CD4-positive, alpha-beta T cell treated with Interferon gamma for 1 hour (primary cell): ENCODE data around the gene PODNL1.
A peak's percentile ranks its signal among the peaks of the same experiment; 100 is the strongest.

Source experiments
- DNase-seq: peaks from one replicate; pipeline ENCODE4 v3.0.0-alpha.2; 2020

Gene PODNL1, protein sequence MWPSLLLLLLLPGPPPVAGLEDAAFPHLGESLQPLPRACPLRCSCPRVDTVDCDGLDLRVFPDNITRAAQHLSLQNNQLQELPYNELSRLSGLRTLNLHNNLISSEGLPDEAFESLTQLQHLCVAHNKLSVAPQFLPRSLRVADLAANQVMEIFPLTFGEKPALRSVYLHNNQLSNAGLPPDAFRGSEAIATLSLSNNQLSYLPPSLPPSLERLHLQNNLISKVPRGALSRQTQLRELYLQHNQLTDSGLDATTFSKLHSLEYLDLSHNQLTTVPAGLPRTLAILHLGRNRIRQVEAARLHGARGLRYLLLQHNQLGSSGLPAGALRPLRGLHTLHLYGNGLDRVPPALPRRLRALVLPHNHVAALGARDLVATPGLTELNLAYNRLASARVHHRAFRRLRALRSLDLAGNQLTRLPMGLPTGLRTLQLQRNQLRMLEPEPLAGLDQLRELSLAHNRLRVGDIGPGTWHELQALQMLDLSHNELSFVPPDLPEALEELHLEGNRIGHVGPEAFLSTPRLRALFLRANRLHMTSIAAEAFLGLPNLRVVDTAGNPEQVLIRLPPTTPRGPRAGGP

GRCh38 chr19:13938301-13939064 lies at the start of gene PODNL1:
Gene PODNL1, minus strand, starts transcription at chr19:13938417. Its CDS starts 236 bp downstream, at chr19:13938181.
- no peak for DNase-seq

GRCh38 chr19:13987101-13987890 lies 49.1 kb upstream of the PODNL1 start:
- DNase-seq: no peak

DNA sequence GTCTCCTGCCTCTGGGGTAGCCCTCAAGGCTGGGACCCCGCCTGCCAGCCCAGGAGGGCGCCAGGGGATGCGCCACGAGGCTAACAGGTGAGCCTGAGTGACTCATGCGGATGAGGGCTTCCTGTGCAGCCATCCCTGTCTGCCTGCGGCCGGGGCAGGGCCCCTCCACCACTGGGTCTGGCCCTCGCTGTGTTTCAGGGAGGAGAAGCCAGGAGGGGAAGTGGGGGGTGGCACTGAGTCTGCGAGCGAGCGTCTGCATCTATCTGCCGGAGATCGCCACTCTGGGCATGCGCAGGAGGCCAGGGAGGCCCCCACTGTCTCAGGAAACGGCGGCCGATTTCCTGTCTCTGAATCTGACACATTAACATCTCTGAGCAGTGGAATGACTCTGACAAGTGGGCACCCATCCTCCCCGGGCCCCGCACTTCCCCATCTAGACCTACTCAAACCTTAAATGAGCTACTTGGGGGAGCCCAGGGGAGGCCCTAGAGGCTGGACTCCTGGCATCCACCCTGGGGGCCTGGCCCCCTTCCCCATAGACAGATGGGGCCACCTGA lies 48.2 kb upstream of the PODNL1 start:
- peak; percentile 98 for DNase-seq

DNA sequence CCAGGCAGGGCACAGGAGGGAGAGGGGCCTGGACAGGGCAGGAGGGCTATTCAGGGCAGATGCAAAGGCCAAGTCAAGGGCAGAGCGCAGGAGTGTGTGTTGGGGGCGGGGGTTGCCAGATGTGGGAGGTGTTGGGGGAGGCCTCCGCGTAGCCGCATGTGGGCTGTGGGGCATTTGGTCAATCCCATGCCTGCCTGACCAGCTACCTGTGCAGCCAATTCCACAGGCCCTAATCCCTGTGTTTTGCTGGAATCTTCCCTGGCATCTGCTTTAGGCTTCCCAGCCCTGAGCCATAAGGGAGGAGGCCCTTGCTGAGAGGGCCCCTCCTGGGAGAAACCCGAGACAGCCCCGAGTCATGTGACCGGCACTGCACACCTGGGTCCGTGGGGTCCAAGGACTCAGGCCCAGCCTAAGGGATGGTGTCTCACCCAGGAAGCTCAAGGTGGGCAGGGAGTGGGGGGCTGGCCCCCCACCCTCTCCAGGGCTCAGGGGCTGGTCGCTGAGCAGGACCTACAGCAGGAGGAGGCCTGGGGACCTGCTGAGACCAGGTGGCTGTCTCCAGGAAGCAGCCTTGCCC lies 47.6 kb upstream of the PODNL1 start:
- no peak for DNase-seq

- peak; percentile 57 for DNase-seq
Measured at GRCh38 chr19:13984875-13985741, 46.9 kb upstream of the PODNL1 start.

DNA sequence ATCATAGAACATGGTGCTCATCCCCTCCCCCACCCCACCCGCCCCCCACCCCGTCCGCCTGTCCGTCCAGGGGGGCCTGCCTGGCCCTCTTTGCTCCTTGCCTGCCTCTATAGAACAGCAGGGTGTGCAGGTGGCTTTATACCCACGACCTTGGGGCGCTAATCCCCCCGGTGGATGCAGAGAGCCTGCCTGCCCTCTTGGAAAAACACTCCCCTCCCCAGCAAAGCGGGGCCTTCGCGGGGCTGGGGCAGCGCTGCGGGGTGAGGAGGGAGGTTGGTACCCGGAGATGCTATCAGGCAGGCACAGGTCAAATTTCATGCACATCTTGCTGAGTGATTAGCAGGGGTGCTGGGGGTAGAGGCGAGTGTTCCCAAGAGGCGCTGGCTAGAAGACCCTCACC lies 46.0 kb upstream of the PODNL1 start:
- DNase-seq: no peak

- peak; percentile 35 for DNase-seq
Measured at GRCh38 chr19:13983213-13983889, 45.1 kb upstream of the PODNL1 start.

DNA sequence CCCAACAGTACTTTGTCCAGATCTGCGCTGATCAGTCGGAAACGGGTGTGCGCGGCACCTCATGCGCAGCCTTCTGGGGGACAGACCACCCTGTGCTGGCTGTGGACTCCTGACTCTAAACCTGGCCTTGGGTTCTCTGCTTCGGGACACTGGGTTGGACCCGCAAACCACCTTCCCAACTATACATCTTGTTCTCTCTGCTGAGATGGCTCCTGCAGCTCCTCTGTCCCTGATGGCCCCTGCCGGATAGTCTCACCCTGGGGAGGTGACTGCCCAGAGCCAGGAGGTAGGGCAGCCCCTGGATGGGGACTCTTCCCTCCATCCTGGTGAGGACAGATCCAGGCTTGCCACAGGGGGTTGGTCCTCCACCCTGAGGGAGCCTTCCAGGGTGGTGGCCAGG lies 44.6 kb upstream of the PODNL1 start:
- no peak for DNase-seq

GRCh38 chr19:13981988-13982501 lies 43.8 kb upstream of the PODNL1 start:
- no peak for DNase-seq

DNA sequence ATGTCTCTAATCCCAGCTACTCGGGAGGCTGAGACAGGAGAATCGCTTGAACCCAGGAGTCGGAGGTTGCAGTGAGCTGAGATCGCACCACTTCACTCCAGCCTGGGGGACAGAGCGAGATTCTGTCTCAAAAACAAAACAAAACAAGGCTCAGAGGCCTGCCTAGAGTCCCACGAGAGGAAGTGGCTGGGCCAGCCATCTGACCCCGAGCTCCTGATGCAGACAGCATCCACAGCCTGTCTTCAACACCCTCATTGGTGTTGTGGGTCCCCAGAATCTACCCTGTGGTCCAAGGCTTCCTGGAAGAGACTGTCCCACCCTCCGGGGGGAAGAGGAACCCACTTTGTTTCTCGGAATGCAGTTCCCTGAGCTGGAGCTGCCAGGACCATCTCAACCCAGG lies 43.2 kb upstream of the PODNL1 start:
- DNase-seq: no peak

DNA sequence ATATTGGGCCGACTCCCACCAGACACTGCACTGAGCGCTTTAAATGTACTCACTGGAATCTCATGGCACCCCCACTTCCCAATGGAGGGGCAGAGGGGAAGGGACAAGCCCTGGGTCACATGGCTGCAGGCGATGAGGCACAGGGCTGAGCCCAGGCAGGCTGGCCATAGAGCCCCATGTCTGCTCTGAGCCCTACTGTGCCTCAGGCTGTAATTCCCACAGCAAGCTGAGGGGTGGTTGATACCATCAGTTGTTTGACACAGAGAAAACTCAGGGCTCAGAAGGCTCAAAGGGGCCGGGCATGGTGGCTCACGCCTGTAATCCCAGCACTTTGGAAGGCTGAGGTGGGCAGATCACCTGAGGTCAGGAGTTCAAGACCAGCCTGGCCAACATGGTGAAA lies 42.8 kb upstream of the PODNL1 start:
- DNase-seq: no peak

GRCh38 chr19:13980340-13980739 lies 42.1 kb upstream of the PODNL1 start:
- no peak for DNase-seq

- DNase-seq: no peak
Measured at GRCh38 chr19:13979686-13980085, 41.5 kb upstream of the PODNL1 start.

DNA sequence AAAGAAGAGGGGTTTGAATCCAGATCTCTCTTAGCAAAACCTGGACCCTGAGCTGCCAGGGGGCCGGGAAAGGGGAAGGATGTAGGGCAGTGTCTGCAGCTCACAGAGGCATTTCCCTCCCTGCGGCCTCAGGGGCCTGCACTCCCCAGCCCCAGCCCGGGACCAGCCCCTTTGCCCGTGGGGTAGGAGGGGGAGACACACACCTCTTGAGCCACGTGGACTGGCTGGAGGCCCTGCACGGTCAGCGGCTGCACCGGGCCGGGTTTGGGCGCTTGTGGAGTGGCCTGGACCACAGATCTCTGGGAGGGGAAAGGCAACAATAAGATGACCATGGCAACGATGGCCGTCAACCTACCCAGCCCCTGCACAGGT lies 41.0 kb upstream of the PODNL1 start:
- no peak for DNase-seq

DNA sequence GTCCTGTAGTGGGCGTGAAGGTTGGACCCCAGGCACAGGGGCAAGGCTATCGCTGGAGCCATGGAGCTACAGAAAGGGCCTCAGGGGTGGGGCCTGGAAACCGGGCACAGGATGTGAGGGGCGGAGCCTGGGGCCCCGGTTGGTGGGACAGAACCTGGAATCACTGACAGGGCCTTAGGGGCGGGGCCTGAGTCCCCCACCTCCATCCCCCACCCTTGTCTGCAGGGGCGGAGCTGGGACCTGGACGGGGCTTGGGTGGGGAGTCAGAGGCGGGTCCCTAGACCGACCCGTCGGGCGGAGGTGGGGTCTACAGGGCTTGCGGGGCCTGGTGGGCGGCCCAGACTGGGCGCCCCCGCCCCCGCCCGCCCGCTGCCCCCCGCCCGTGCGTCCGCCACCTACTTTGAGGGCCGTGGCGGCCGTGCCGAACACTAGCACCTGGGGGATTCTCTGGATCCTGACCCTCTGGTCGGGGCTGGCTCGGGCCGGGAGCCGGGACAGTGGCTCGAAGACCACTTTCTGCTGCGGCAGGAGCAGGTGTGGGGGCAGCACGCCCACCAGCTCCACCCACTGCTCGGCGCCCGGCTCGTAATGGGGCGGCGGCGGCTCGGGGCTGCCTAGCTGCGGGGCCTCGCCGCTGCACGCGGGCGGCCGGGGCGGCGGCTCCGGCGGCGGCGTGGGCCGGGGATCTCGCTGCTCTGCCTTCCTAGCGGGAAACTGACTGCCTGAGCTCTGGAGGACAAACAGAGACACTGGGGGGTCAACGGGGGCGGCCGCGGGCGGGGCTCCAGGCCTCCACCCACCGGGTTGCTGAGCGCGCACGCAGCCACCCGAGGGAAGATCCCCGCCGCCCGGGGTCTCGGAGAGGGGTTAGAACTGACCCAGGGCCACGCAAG lies 40.4 kb upstream of the PODNL1 start:
- peak; percentile 50 for DNase-seq

DNA sequence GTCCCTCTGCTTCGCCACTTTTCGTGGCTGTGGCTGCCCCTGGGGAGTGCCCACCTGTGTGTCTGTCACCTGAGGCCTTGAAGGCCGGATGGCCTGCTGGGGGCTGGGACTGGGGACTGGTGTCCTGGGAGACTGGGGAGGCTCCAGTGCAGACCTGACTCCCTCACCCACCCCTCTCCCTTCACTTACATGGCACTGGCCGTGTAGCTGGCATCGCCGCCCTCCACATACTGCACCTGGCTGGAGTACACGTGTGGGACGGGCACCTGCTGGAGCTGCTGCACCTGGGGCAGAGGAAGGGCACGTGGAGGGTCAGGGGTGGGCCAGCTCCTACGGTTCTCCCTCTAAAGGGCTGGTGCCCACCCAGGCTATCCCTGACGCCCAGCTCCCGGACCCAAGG lies 39.6 kb upstream of the PODNL1 start:
- DNase-seq: no peak

GRCh38 chr19:13976446-13976845 lies 38.2 kb upstream of the PODNL1 start:
- DNase-seq: no peak

DNA sequence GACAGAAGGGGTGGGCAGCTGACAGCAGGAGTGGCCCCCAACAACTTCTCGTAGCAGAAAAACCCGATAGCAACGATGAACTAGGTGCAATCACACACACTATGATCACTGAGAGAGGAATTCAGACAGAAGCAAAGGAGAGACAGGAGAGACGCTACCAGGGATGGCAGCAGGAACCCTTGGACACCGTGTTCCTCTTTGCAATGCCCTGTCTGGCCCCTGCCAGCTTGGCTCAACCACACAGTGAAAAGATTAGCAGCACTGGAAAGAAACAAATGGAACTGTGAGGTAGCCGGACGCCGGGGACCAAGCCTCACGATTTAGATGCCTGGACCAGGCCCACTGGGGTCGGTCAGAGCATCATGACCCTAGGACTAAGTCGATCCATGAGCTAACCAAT lies 37.7 kb upstream of the PODNL1 start:
- no peak for DNase-seq

DNA sequence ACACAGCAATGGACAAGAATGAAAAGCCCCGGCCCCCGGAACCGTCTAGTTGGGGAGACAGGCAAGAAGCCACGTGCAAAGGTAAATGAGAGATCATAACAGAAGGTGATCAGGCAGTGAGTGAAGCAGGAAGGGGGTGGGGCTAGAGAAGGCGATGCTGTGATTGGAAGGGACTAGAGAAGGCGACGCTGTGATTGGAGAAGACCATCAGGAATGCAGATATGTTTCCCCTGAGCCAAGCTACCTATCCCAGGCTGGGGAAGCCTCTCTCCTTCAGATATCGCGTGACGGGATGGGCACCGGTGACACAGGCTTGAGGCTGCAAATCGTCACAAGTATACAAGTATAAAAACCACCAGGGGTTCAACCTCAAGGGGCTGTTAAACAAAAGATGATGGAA lies 35.9 kb upstream of the PODNL1 start:
- peak; percentile 31 for DNase-seq
